CD4-positive, alpha-beta T cell treated with Interferon gamma for 1 hour (primary cell): ENCODE measurements around the gene PRKX.
"Not testable (repeated sequence)": the region's sequence is repeated elsewhere in the genome, so short reads cannot be mapped to it uniquely, and the experiment has no call there.

Experiments
- DNase-seq: peaks from one replicate; pipeline ENCODE4 v3.0.0-alpha.2; 2020

The PRKX gene

DNA sequence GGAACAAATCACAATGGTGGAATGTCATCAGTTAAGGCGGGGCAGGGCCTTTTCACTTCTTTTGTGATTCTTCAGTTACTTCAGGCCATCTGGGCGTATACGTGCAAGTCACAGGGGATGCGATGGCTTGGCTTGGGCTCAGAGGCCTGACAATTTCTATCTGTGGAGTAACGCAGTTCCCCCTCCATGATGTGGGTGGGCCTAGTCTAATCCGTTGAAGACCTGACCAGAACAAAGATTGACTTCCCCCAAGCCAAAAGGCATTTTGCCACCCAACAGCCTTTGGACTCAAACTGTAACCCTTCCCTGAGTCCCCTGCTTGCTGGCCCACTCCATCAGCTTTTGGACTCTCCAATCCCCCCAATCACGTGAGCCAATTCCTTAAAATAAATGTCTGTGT, 153.4 kb downstream of the PRKX start:
- not testable (repeated sequence) for DNase-seq
